ENCODE data around the gene SSBP3. TPM values are rescaled to one million over a fixed set of nuclear protein-coding genes. Genes with fewer than 3 reads are reported as not detected.

SSBP3 gene
- total and polyA plus RNA-seq, 2 of the 13 experiments (the other 11 are each of a cell fraction or from before 2014, with no cell fraction given), result 8.5 to 17.6 TPM

GRCh38 chr1:54315099-54315498, 91.1 kb downstream of the SSBP3 start (continued):
- TF ChIP-seq FUBP1 (CRISPR knock-in tag; IDR thresholded peaks at IDR 0.05; ENCODE audit: borderline replicate concordance) (no peak), SIN3A (IDR thresholded peaks at IDR 0.05; ENCODE audit: borderline replicate concordance, low read depth, low read length) (no peak), ZNF776 (CRISPR knock-in tag; IDR thresholded peaks at IDR 0.05) (no peak), THAP8 (CRISPR knock-in tag; IDR thresholded peaks at IDR 0.05; ENCODE audit: borderline replicate concordance) (no peak), ZNF362 (CRISPR knock-in tag; IDR thresholded peaks at IDR 0.05; ENCODE audit: borderline replicate concordance) (no peak), SRF (IDR thresholded peaks at IDR 0.05; ENCODE audit: low read depth, low read length) (no peak), DDIT3 (CRISPR knock-in tag; IDR thresholded peaks at IDR 0.05) (no peak)

GRCh38 chr1:54314696-54315095, 91.5 kb downstream of the SSBP3 start:
- H3K9ac ChIP-seq (ENCODE audit: insufficient read depth, low read depth, low read length), result no peak overlapping the region
- peaks cover 3% of the 10 kb centered on the region for H3K79me2 ChIP-seq (ENCODE audit: insufficient read depth, low read length)
- 88% methylated on average over 6 of the region's 6 CpGs for WGBS (ENCODE audit: low lambda C conversion rate)
- H2AFZ ChIP-seq (ENCODE audit: low read length), result no peak overlapping the region
- H3K4me2 ChIP-seq (ENCODE audit: low read depth, low read length), result no peak overlapping the region
- no TSS peak for BruUV-seq (replicated peaks)
- in situ Hi-C loops (cut with HindIII; ENCODE audit: extremely low pct_ligation_motif_present, low pct_unique_long_range_greater_than_20kb), result loop anchor here (10.0 kb wide), 1 partner anchor 170 kb away; no protein-coding TSS in a partner anchor
- H3K4me3 ChIP-seq (replicated peaks in 1 of 3; ENCODE audit: insufficient read depth in 1 of 3, low read depth in 2 of 3, low read length in 3 of 3), result no peak overlapping the region
- H3K36me3 ChIP-seq (replicated peaks in 1 of 2; ENCODE audit: control insufficient read depth in 1 of 2, insufficient read depth in 2 of 2, low read length in 2 of 2), result no peaks in the 10 kb centered on the region
- no peaks in the 10 kb centered on the region for H4K20me1 ChIP-seq (ENCODE audit: insufficient read depth, low read length)
- intact Hi-C loops (cut with micrococcal nuclease; ENCODE audit: unreplicated experiment), result no loop called here
- H3K27me3 ChIP-seq (ENCODE audit: control insufficient read depth in 1 of 2, insufficient read depth in 2 of 2, low read length in 2 of 2), result no peaks in the 10 kb centered on the region
- H3K9me3 ChIP-seq (ENCODE audit: low read length), result no peaks in the 10 kb centered on the region
- DNase-seq (ENCODE audit: low spot score), result no peak
- ATAC-seq, result no peak
- CTCF ChIA-PET (ENCODE audit: low intra/inter-chr PET ratio, low total read pairs), result no interaction called here
- H3K27ac ChIP-seq (ENCODE audit: extremely low read length, insufficient read depth, low read length), result no peak overlapping the region
- POLR2A ChIA-PET, result no interaction called here
- no peak for FAIRE-seq
- H3K4me1 ChIP-seq (ENCODE audit: insufficient read depth, low read length), result peaks cover 14% of the 10 kb centered on the region
- no peak for TF ChIP-seq THYN1 (CRISPR knock-in tag; IDR thresholded peaks at IDR 0.05; ENCODE audit: borderline replicate concordance, low read depth)
- TF ChIP-seq RBFOX2 (IDR thresholded peaks at IDR 0.05; ENCODE audit: low read depth, low read length), result no peak
- no peak for TF ChIP-seq ZNF441 (CRISPR knock-in tag; IDR thresholded peaks at IDR 0.05; ENCODE audit: borderline replicate concordance)
- no peak for TF ChIP-seq CBFB (CRISPR knock-in tag; IDR thresholded peaks at IDR 0.05)
- no peak for TF ChIP-seq GTF2F1 (IDR thresholded peaks at IDR 0.05; ENCODE audit: low read length)
- TF ChIP-seq HOMEZ (CRISPR knock-in tag; IDR thresholded peaks at IDR 0.05; ENCODE audit: low read depth), result no peak
- no peak for TF ChIP-seq ZNF12 (CRISPR knock-in tag; IDR thresholded peaks at IDR 0.05)
